GM13976 (cell line): ENCODE measurements around the gene TGFBR3.

Source experiments
- DNase-seq: peaks from one replicate; pipeline ENCODE4 v3.0.0; 2012; ENCODE audit warnings: low spot score
- in situ Hi-C: fragments of 300-500 bp; cut with MboI; formaldehyde crosslinking; loops from one replicate; pipeline ENCODE4 v1.12.0; 2022; ENCODE audit warnings: low sequenced_read_pairs, mixed read lengths, inconsistent platforms; ENCODE audit not compliant: unreplicated experiment
- TF ChIP-seq, protein P1 (sequence below): IDR thresholded peaks from 2 replicates; pipeline ENCODE4 v1.5.1; 2012; ENCODE audit warnings: borderline replicate concordance, mild to moderate bottlenecking; ENCODE audit not compliant: insufficient read depth; ENCODE audit errors: extremely low read depth, missing control alignments, control extremely low read depth

TGFBR3 gene

DNA sequence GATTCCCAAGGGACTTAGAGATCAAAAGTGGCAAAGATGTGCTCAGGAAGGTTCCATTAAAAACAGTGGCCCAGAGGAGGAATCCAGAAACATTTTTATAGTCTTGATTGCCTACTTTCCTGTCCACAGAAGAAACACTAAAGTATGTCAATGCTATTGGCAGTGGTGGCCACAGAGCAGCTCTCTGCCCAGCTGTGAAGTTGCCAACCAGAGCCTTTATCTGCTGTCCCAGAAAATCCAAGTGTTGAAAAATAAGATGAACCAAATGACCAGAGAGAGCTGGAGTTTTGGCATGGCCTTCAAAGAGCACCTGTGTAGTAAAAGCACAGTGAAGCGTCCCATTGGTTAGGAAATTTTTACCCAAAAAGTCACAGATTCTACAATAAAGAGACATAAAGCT, 181.2 kb downstream of the TGFBR3 start:
- TF ChIP-seq, protein P1, sequence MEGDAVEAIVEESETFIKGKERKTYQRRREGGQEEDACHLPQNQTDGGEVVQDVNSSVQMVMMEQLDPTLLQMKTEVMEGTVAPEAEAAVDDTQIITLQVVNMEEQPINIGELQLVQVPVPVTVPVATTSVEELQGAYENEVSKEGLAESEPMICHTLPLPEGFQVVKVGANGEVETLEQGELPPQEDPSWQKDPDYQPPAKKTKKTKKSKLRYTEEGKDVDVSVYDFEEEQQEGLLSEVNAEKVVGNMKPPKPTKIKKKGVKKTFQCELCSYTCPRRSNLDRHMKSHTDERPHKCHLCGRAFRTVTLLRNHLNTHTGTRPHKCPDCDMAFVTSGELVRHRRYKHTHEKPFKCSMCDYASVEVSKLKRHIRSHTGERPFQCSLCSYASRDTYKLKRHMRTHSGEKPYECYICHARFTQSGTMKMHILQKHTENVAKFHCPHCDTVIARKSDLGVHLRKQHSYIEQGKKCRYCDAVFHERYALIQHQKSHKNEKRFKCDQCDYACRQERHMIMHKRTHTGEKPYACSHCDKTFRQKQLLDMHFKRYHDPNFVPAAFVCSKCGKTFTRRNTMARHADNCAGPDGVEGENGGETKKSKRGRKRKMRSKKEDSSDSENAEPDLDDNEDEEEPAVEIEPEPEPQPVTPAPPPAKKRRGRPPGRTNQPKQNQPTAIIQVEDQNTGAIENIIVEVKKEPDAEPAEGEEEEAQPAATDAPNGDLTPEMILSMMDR, result no peak
- in situ Hi-C loops, result no loop called here
- no peak for DNase-seq

DNA sequence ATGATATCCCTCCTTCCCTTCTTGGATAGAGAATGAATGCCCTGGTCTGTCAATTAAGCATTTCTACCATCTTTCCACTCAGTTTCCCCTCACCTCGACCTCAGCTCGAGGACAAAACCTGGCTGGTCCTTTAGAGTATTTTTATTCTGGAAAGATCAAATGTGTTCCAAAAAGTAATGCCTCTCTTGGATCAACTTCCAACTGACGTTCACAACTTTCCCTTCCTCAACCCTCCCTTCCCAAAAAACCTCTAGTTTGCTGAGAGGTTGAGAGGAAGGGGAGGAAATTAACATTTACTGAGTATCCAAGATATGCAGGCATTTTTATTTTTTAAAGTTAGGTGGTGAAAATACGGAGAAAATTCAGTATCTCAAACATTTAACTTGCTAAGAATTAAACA, 182.9 kb downstream of the TGFBR3 start:
- TF ChIP-seq, protein P1, result no peak
- in situ Hi-C loops, result no loop called here
- no peak for DNase-seq

DNA sequence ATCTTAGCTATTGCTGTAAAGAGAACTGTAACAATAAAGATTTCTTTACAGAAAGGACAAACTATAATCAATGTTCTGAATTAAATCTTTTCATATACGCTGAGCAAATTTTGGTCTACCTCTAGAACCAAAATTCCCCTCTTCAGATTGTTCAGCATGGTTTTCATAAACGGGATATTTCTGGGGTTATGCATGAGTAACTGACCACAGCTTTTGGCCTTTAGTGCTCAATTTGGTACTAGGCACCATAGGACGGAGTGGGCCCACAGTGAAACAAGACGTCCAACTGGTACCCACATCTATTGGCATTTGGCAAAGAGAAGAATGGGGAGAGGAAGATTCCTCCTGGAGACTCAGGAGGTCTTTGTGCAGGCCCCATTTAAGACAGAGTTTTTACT, 184.5 kb downstream of the TGFBR3 start:
- in situ Hi-C loops, result no loop called here
- DNase-seq, result no peak
- TF ChIP-seq, protein P1, result no peak

DNA sequence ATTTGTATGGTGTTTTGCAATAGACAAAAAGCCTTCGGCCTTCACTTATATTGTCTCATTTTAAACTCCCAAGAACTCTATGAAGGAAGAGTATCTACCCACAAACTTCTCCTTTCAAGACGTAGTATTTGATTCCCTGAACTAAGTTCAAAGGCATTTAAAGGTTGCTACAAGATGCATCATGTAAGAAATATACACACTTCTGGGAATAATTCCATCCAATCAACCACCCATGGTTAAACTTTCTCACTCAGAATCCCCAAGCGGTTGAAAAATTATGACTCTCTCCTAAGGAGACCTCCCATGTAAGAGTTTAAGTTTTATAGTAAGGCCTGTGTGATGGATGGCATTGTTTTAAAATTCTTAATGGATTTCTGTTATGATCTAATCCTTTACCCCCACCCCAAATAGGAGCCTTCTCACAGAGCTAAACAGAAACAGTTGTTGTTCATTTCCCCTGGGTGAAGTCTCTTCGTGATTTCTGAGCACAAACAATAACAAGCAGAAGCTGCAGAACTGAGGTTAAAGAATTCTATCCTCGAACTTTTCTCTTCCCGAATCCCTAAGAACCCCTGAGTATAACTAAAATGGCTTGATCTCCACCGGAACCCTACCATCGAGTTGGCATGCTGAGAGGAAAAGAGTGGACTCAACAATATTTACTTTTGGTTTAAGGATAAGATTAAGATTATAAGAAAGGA, 185.0 kb downstream of the TGFBR3 start:
- TF ChIP-seq, protein P1, result no peak

DNA sequence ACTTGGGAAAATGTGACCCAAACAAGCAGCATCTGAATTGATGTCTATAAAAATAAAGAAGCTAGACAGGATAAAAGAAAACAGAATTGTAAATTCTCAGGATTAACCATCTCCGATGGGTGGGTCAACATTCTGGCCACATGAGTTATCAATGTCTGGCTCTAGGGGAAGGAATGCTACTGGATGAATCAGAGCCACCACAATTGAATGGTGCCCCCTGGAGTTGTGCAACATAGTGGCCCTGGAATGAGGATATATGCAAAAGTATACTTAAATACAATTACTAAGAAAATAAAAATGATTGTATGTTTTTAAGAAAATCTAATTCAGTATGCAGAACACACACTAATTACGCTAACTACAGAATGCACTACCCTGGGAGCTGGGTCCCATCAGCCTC, 185.6 kb downstream of the TGFBR3 start:
- no peak for DNase-seq
- TF ChIP-seq, protein P1, result no peak
- in situ Hi-C loops, result no loop called here

More for the DNA sequence above, 185.0 kb downstream of the TGFBR3 start:
- no peak for DNase-seq
- in situ Hi-C loops, result no loop called here

DNA sequence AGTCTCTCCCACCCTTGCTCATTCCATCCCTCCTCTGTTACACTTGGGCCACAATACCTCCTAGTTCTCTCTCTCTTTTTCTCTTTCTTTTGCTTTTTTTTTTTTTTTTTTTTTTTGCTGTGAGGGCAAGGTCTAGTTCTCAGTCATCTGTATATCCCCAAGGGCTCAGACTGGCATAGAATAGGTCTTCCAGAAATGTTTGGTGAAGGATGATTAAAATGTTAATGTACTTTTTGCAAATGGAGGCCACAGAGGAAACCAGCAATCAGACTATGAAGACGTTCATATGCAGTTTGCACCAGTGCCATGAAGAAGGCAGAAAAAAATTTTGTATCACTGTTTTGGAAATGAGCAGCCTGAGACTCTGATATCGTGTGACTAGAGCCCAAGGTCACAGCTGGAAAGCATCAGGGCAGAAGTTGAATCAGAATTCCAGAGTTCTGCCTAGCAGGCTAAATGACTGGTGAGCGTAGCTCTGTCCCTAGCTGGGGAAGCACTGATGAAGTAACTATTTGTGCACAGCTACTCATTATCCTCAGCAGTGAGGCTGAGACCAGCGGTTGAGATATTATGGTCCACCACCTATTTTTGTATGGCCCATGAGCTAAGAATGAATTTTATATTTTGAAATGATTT, 186.5 kb downstream of the TGFBR3 start:
- no peak for DNase-seq

More for the DNA sequence above, 186.5 kb downstream of the TGFBR3 start:
- TF ChIP-seq, protein P1, result no peak
- in situ Hi-C loops, result no loop called here
